Endothelial cell of umbilical vein (primary cell): ENCODE measurements around the gene CCR5AS.

Experiments used
- CTCF ChIP-seq, 2 donors: IDR thresholded peaks; 1 replicate in 1 of 2; 2 replicates in 1 of 2; pipeline ENCODE4 v1.5.1; 2011; ENCODE audit warnings: low read length in 2 of 2, mild to moderate bottlenecking in 2 of 2, moderate library complexity in 2 of 2, control low read depth in 1 of 2, inconsistent platforms in 1 of 2, low read depth in 1 of 2; ENCODE audit not compliant: insufficient read depth in 1 of 2; ENCODE audit errors: extremely low read depth in 1 of 2
- EZH2 ChIP-seq: IDR thresholded peaks from 2 replicates; pipeline ENCODE4 v1.6.1; 2012; ENCODE audit warnings: borderline replicate concordance, low read depth, mild to moderate bottlenecking, moderate library complexity, low read length, inconsistent platforms; ENCODE audit not compliant: severe bottlenecking
- MYC ChIP-seq: IDR thresholded peaks from one replicate; pipeline ENCODE4 v1.6.1; 2011; ENCODE audit warnings: mild to moderate bottlenecking, low read depth, low read length
- POLR2A ChIP-seq: IDR thresholded peaks from 2 replicates; pipeline ENCODE4 v1.6.1; 2012; ENCODE audit warnings: low read depth, mild to moderate bottlenecking, control low read depth, low read length
- POLR2AphosphoS5 ChIP-seq: IDR thresholded peaks from 2 replicates; pipeline ENCODE4 v1.6.1; 2012; ENCODE audit warnings: low read depth, mild to moderate bottlenecking, control low read depth, low read length, moderate library complexity; ENCODE audit not compliant: insufficient read depth

- TF ChIP-seq EZH2 (no peak), CTCF (IDR thresholded peaks at IDR 0.05; ENCODE audit: extremely low read depth in 1 of 2, insufficient read depth in 1 of 2, low read depth in 1 of 2, low read length in 2 of 2) (no peak), MYC (no peak), POLR2AphosphoS5 (no peak), POLR2A (no peak)
These were observed 47.7 kb upstream of the CCR5AS start for GRCh38 chr3:46454606-46455005.
